NCI-H1930 (cell line): ENCODE measurements around the gene EVI5.
"Not testable (repeated sequence)": the region's sequence is repeated elsewhere in the genome, so short reads cannot be mapped to it uniquely, and the experiment has no call there.

ENCODE experiments used
- DNase-seq, 2 experiments: peaks; one replicate each; lab custom pipeline; 2025; lab: John Stamatoyannopoulos, UW

EVI5 gene

DNA sequence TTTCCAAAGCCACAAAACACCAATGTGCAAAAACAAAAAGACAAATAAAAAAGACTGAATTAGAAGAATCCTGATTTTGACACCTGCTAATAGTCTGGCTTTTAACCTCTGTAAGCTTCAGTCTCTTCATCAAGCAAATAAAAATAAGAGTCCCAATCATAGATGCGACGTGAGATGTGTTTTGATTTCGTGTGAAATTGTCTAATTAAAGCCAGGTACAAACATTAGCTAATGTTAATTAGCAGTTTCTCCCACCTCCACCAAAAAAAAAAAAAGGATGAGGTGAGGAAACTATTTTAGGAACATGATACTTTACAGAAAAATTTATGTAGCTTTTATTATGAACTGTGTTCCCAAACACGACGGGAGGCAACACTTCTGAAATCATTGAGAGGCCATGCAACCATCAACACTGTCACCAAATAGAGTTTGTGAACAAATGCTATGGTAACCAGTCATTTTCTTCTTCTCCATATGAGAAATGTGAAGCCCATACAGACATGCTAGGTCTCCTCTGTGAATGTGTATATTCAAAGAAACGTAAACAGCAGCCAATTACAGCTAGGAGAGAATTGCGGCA, 6.7 kb upstream of the EVI5 start:
- peak; percentile 62 for DNase-seq

GRCh38 chr1:92790867-92791266, 6.0 kb upstream of the EVI5 start:
- no peak for DNase-seq

DNA sequence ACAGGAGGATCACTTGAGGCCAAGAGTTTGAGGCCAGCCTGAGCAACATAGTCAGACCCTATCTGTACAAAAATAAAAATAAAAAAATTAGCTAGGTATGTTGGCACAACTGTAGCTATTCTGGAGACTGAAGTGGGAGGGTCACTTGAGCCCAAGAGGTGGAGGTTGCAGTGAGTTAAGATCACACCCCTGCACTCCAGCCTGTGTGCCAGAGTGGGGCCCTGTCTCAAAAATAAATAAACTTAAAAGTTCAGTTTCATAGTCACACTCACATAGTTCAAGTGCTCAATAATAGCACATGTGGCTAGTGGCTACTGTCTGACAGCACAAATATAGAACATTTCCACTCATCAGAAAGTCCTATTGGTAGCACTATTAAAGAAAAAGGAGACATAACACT, 5.2 kb upstream of the EVI5 start:
- no peak for DNase-seq

- no peak for DNase-seq
Observed at GRCh38 chr1:92786111-92786901, 1.4 kb upstream of the EVI5 start.

- no peak for DNase-seq
Observed at GRCh38 chr1:92784021-92784638, 778 bp downstream of the EVI5 start.

DNA sequence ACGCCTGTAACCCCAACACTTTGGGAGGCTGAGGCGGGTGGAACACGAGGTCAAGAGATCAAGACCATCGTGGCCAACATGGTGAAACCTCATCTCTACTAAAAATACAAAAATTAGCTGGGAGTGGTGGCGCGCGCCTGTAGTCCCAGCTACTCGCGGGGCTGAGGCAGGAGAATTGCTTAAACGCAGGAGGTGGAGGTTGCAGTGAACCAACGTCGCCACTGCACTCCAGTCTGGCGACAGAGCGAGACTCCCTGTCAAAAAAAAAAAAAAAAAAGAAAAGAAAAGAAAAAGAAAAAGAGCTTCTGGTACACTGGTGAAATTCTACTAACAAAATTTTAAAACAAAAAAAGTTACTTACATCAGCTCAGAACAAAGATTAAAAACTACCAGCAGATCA, 1.4 kb downstream of the EVI5 start:
- DNase-seq, result not testable (repeated sequence)

DNA sequence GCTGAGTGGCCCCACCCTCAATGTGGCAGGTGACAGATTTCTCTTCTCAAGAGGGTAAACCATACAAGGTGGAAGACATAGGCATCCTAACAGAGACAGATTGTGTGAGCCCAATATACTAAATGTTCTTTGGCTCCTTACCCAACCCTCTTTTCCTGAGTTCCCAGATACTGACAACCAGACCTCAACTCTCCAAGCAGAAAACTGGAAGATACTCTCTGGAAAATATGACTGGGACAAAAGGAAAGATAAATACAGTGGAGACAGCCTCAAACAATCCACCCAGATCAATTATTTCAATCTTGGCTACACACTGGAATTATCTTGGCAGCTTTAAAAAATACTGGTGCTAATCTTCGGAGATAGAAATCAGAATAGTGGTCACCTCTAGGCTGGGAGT, 6.5 kb downstream of the EVI5 start:
- no peak for DNase-seq

DNA sequence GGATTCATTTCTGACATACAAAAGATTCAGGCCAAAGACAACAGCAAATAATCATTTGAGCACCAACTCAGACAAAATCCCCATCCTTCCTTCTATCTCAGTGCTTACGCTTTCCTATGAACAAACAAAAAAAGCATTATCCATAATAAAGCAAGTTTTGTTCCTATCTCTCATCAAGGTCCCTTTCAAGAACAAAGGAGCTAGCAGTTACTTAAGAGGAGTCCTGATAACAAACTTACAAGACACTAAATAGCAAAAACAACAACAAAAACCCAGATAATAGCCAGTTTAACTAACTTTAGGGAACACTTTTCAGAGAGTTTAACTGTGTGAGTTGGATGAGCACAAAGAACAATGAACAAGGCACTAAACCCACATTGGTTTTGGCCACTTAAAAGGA, 10.5 kb downstream of the EVI5 start:
- DNase-seq, result no peak

DNA sequence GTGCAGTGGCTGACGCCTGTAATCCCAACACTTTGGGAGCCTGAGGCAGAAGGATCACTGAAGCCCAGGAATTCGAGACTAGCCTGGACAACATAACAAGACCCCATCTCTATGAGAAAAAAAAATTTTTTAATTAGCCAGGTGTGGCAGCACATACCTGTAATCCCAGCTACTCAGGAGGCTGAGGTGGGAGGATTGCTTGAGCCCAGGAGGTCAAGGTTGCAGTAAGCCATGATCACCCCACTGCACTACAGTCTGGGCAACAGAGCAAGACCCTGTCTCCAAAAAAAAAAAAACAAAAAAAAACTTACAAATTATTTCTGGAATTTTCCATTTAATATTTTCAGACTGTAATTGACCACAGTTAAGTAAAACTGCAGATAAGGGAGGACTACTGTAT, 11.2 kb downstream of the EVI5 start:
- DNase-seq, result not testable (repeated sequence)

DNA sequence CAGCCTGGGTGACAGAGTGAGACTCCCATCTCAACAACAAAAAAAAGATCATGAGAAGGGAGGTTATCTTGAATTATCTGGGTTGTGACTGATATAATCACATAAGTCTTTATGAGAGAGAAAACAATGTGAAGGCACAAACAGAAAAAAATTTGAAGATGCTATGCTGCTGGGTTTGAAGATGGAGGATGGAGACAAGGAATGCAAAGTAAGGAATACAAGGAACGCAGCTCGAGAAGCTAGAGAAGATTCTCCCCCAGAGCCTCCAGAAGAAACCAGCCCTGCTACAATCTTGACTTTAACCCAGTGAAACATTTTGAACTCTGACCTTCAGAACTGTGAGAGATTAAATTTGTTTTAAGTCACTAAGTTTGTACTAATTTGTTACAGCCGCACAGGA, 15.1 kb downstream of the EVI5 start:
- no peak for DNase-seq

DNA sequence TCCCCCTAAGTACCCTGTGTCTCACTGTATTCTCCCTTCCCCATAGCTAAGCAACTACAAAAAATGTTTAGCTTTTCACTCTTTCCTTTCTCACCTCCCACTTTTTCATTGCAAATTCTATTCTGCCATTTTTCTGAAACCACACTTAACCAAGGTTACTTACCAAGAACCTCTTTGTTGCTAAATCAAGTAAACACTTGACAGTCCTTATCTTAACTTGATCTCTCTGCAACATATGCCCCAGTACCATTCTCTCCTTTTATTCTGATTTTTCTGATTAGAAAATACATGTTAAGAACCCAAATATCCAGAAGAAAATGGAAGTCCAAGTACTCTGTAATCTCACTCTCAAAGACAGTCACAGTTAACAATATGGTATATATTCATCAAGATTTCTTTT, 16.0 kb downstream of the EVI5 start:
- no peak for DNase-seq

- no peak for DNase-seq
Observed at GRCh38 chr1:92768296-92768695, 16.6 kb downstream of the EVI5 start.

DNA sequence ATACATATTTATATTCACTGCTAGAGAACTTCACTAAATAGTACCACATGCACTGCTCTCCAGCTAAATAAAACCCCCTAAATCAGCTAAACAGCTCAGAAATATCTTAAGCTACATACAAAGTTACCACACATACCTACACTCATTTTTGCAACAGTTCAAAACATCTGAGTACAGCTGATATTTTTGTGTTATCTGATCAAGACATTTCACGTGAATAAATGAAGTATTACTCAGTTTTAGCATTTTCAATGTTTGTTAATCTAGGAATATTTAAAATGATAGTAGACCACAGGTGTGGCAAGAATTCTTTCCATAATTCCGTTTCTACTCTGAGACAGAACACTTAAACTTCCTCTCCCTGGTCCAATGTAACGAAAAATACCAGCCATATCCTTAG, 20.8 kb downstream of the EVI5 start:
- no peak for DNase-seq

- no peak for DNase-seq
Observed at GRCh38 chr1:92762355-92762754, 22.6 kb downstream of the EVI5 start.

GRCh38 chr1:92759361-92759760, 25.5 kb downstream of the EVI5 start:
- no peak for DNase-seq

- DNase-seq, result no peak
Observed at GRCh38 chr1:92756537-92756936, 28.4 kb downstream of the EVI5 start.

- no peak for DNase-seq
Observed at GRCh38 chr1:92755541-92756461, 29.1 kb downstream of the EVI5 start.

DNA sequence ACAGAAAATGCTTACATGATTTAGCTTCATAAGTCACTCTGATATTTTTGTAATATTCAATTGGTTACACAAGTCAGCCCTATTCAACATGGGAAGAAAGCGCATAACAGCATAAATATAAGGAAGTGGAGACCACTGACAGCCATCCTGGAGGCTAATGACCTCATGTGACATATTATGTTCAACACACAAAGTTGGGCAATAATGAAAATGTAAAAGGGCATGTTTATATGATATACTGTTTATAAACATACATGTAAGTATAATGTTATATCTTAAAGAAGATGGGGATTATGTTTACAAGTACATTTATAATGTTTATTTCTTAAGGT, 30.2 kb downstream of the EVI5 start:
- no peak for DNase-seq

GRCh38 chr1:92754000-92754718, 30.7 kb downstream of the EVI5 start:
- no peak for DNase-seq

DNA sequence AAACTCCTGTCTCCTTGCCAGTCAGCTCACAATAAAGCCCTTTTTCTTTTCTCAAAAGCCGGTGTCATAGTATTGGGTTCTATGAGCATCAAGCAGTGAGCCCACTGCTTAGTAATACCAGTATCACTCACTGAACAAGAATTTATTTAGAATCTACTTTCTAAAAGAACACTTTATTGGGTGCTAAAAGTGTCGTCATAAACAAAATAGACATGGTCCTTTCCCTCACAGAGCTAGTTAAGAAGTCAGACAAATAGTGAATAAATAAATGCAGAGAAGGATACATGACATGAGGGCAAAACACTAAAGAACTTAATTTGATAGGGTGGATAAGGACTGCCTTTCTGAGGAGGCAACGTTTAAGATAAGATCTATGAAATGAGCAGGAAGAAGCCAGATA, 32.2 kb downstream of the EVI5 start:
- DNase-seq, result no peak

- peak; percentile 13 to 37 for DNase-seq
Observed at GRCh38 chr1:92749024-92749634, 35.8 kb downstream of the EVI5 start.
